HCT116 (cell line): ENCODE results near the gene MRPS5. TPM values are rescaled to one million over a fixed set of nuclear protein-coding genes. Genes with fewer than 3 reads are reported as not detected.

Source experiments
- ATAC-seq: fragments of 200-7000 bp; cut with Tn5 transposase; 2 replicates; pipeline ENCODE4 v1.9.1; 2020; ENCODE audit warnings: mild to moderate bottlenecking, moderate library complexity
- BruUV-seq: library from RNA; stranded (reverse); fragments of 400-500 nt; replicated peaks from 2 replicates; lab custom pipeline; 2021; lab: Mats Ljungman, UMichigan
- CTCF ChIA-PET: fragments of 300-600 bp; sonication (Branson Sonifier 250); formaldehyde crosslinking; loops from one replicate; lab custom pipeline; 2021; ENCODE audit warnings: antibody characterized with exemption; lab: Charles Lee
- POLR2A ChIA-PET: fragments of 300-600, 350-600 bp; sonication (Branson Sonifier 250); formaldehyde crosslinking; loops from one replicate; lab custom pipeline; 2021; ENCODE audit warnings: antibody characterized with exemption; lab: Charles Lee
- RAD21 ChIA-PET, 2 experiments: fragments of 300-600 bp; sonication (Branson Sonifier 250); formaldehyde crosslinking; loops; one replicate each; lab custom pipeline; 2023; ENCODE audit warnings: low total read pairs in 2 of 2; ENCODE audit not compliant: uncharacterized antibody in 2 of 2, unreplicated experiment in 2 of 2, low non-redundant PET in 1 of 2; lab: Charles Lee
- DNase-seq: peaks from one replicate; pipeline ENCODE4 v3.0.0-alpha.2; 2010; ENCODE audit warnings: low read depth, low spot score
- H2AFZ ChIP-seq: fragments of 200-600 bp; shearing (Covaris generic), sonication (generic); 2 replicates; pipeline ENCODE4 v1.6.1; 2017; ENCODE audit warnings: low read depth, mixed run types, mixed read lengths, antibody characterized with exemption, low read length; ENCODE audit not compliant: poor library complexity, severe bottlenecking
- H3K27ac ChIP-seq: 2 replicates; pipeline ENCODE4 v1.5.1; 2012; ENCODE audit warnings: low read depth, low read length
- H3K27me3 ChIP-seq: fragments of 200-600 bp; sonication (generic); 2 replicates; pipeline ENCODE4 v1.6.1; 2016; ENCODE audit warnings: mixed run types, low read length, mixed read lengths; ENCODE audit not compliant: insufficient read depth
- H3K36me3 ChIP-seq, 2 experiments: fragments of 200-500 bp in 1 of 2; fragments of 200-600 bp in 1 of 2; sonication (Bioruptor generic) in 1 of 2; sonication (generic) in 1 of 2; 2 replicates each; pipeline versions ENCODE4 v1.5.1 to v1.6.1; 2014 to 2016; ENCODE audit warnings: low read length in 2 of 2, inconsistent platforms in 1 of 2, mixed read lengths in 1 of 2, mixed run types in 1 of 2; ENCODE audit not compliant: insufficient read depth in 2 of 2, control insufficient read depth in 1 of 2
- H3K4me1 ChIP-seq, 2 experiments: fragments of 200-600 bp in 1 of 2; sonication (generic) in 1 of 2; 2 replicates each; pipeline versions ENCODE4 v1.5.1 to v1.6.1; 2012 to 2017; ENCODE audit warnings: low read length in 2 of 2, inconsistent platforms in 1 of 2, mild to moderate bottlenecking in 1 of 2, mixed read lengths in 1 of 2, mixed run types in 1 of 2, moderate library complexity in 1 of 2; ENCODE audit not compliant: insufficient read depth in 2 of 2, control insufficient read depth in 1 of 2
- H3K4me2 ChIP-seq: fragments of 200-600 bp; sonication (generic); 2 replicates; pipeline ENCODE4 v1.6.1; 2017; ENCODE audit warnings: mixed run types, low read length, mixed read lengths
- H3K4me3 ChIP-seq, 2 experiments: fragments of 200-600 bp in 1 of 2; sonication (generic) in 1 of 2; replicated peaks in 1 of 2; 2 replicates each; pipeline ENCODE4 v1.5.1; 2011 to 2016; ENCODE audit warnings: low read length in 2 of 2, control low read depth in 1 of 2, low read depth in 1 of 2, mild to moderate bottlenecking in 1 of 2, mixed read lengths in 1 of 2, mixed run types in 1 of 2
- H3K79me2 ChIP-seq: fragments of 200-600 bp; sonication (generic); 2 replicates; pipeline ENCODE4 v1.6.1; 2017; ENCODE audit warnings: mild to moderate bottlenecking, mixed run types, low read length, moderate library complexity, mixed read lengths; ENCODE audit not compliant: insufficient read depth
- H3K9ac ChIP-seq: fragments of 200-600 bp; sonication (generic); 2 replicates; pipeline ENCODE4 v1.6.1; 2016; ENCODE audit warnings: low read length, mixed read lengths
- H3K9me2 ChIP-seq: fragments of 200-600 bp; sonication (generic), shearing (Covaris generic); 2 replicates; pipeline ENCODE4 v1.6.1; 2017; ENCODE audit warnings: mixed run types, mild to moderate bottlenecking, moderate library complexity; ENCODE audit not compliant: insufficient read depth
- H3K9me3 ChIP-seq, 2 experiments: fragments of 200-500 bp in 1 of 2; fragments of 200-600 bp in 1 of 2; sonication (Bioruptor generic) in 1 of 2; sonication (generic) in 1 of 2; 2 replicates each; pipeline ENCODE4 v1.6.1; 2014 to 2017; ENCODE audit warnings: low read length in 2 of 2, mixed read lengths in 2 of 2, inconsistent platforms in 1 of 2, low read depth in 1 of 2, mild to moderate bottlenecking in 1 of 2, mixed run types in 1 of 2, moderate library complexity in 1 of 2; ENCODE audit not compliant: control insufficient read depth in 1 of 2, insufficient read depth in 1 of 2
- H4K20me1 ChIP-seq: fragments of 200-600 bp; sonication (generic), shearing (Covaris generic); 2 replicates; pipeline ENCODE4 v1.6.1; 2017; ENCODE audit warnings: mixed run types, mild to moderate bottlenecking, moderate library complexity; ENCODE audit not compliant: insufficient read depth
- CBX3 ChIP-seq: IDR thresholded peaks from 2 replicates; pipeline ENCODE4 v1.6.1; 2012; ENCODE audit warnings: low read depth
- CEBPB ChIP-seq: IDR thresholded peaks from 2 replicates; pipeline ENCODE4 v1.6.1; 2012; ENCODE audit warnings: low read depth
- EGR1 ChIP-seq: IDR thresholded peaks from 2 replicates; pipeline ENCODE4 v1.6.1; 2012; ENCODE audit warnings: low read depth
- ELF1 ChIP-seq: IDR thresholded peaks from 2 replicates; pipeline ENCODE4 v1.6.1; 2012; ENCODE audit warnings: low read depth, borderline replicate concordance
- EZH2phosphoT487 ChIP-seq: fragments of 200-600 bp; IDR thresholded peaks from 2 replicates; pipeline ENCODE4 v1.6.1; 2018; ENCODE audit warnings: antibody characterized with exemption, borderline replicate concordance
- JUND ChIP-seq: IDR thresholded peaks from 2 replicates; pipeline ENCODE4 v1.6.1; 2012
- POLR2A ChIP-seq: IDR thresholded peaks from 2 replicates; pipeline ENCODE4 v1.7.0; 2011; ENCODE audit warnings: borderline replicate concordance; ENCODE audit not compliant: insufficient read depth, insufficient read length; ENCODE audit errors: extremely low read depth
- POLR2AphosphoS5 ChIP-seq: IDR thresholded peaks from 2 replicates; pipeline ENCODE4 v1.6.1; 2011; ENCODE audit warnings: mild to moderate bottlenecking, low read depth, low read length, moderate library complexity
- RAD21 ChIP-seq: IDR thresholded peaks from 2 replicates; pipeline ENCODE4 v1.6.1; 2012; ENCODE audit warnings: low read depth, mild to moderate bottlenecking
- SIN3A ChIP-seq: IDR thresholded peaks from 2 replicates; pipeline ENCODE4 v1.6.1; 2012; ENCODE audit warnings: low read depth
- SP1 ChIP-seq: IDR thresholded peaks from 2 replicates; pipeline ENCODE4 v1.6.1; 2012; ENCODE audit warnings: low read depth
- SRF ChIP-seq: IDR thresholded peaks from 2 replicates; pipeline ENCODE4 v1.6.1; 2012; ENCODE audit warnings: low read depth
- TCF7L2 ChIP-seq: IDR thresholded peaks from 2 replicates; pipeline ENCODE4 v1.7.0; 2011; ENCODE audit warnings: borderline replicate concordance, inconsistent platforms; ENCODE audit not compliant: insufficient read depth, insufficient read length; ENCODE audit errors: extremely low read depth
- YY1 ChIP-seq: IDR thresholded peaks from 2 replicates; pipeline ENCODE4 v1.6.1; 2011; ENCODE audit warnings: low read length, low read depth, moderate library complexity, mild to moderate bottlenecking; ENCODE audit not compliant: insufficient replicate concordance; ENCODE audit errors: extremely low read depth
- ZBTB33 ChIP-seq: IDR thresholded peaks from 2 replicates; pipeline ENCODE4 v1.6.1; 2011; ENCODE audit warnings: mild to moderate bottlenecking, low read length, moderate library complexity; ENCODE audit not compliant: insufficient replicate concordance; ENCODE audit errors: extremely low read depth
- ZFX ChIP-seq: fragments of 450-650 bp; IDR thresholded peaks from 2 replicates; pipeline ENCODE4 v1.6.1; 2017
- ZNF274 ChIP-seq: fragments of 200-500 bp; sonication (Bioruptor generic); IDR thresholded peaks from 2 replicates; pipeline ENCODE4 v1.6.1; 2014; ENCODE audit warnings: mild to moderate bottlenecking, low read depth, low read length, inconsistent platforms
- intact Hi-C: fragments of 100-400 bp; cut with micrococcal nuclease; formaldehyde crosslinking; loops from 2 replicates; pipeline ENCODE4 v1.10.0; 2022
- total RNA-seq: library from RNA; stranded (reverse); gene quantifications from one replicate; pipeline ENCODE4 v1.2.1, GENCODE V29; 2021; ENCODE audit not compliant: unreplicated experiment
- TF ChIP-seq, protein P1 (sequence below): IDR thresholded peaks from 2 replicates; pipeline ENCODE4 v1.6.1; 2012
- TF ChIP-seq, protein P2 (sequence below): IDR thresholded peaks from 2 replicates; pipeline ENCODE4 v1.6.1; 2012; ENCODE audit warnings: low read depth
- TF ChIP-seq, protein P3 (sequence below), 3 experiments: fragments of 200-600 bp in 1 of 3; sonication (generic) in 1 of 3; IDR thresholded peaks in 2 of 3; conservative IDR thresholded peaks in 1 of 3; 2 replicates each; pipeline ENCODE4 v1.5.1; 2012 to 2017; ENCODE audit warnings: low read depth in 2 of 3, low read length in 2 of 3, antibody characterized with exemption in 1 of 3, borderline replicate concordance in 1 of 3, control low read depth in 1 of 3, mild to moderate bottlenecking in 1 of 3, mixed read lengths in 1 of 3, mixed run types in 1 of 3, moderate library complexity in 1 of 3; ENCODE audit not compliant: insufficient read depth in 1 of 3

MRPS5 gene
- total RNA-seq, 1 experiment from 2014 or later: 70.6 TPM

- CTCF ChIA-PET: no interaction called here
- no peak for ATAC-seq
- no TSS peak for BruUV-seq
Observed at GRCh38 chr2:95099910-95100309, 21.7 kb downstream of the MRPS5 start.

More at GRCh38 chr2:95099910-95100309, 21.7 kb downstream of the MRPS5 start:
- H3K27ac ChIP-seq: no peak overlapping the region
- H2AFZ ChIP-seq: no peak overlapping the region
- ChIA-PET RAD21 (no interaction called here), POLR2A (no interaction called here)
- H3K4me1 ChIP-seq: no peaks in the 10 kb centered on the region
- H3K9me3 ChIP-seq: no peaks in the 10 kb centered on the region
- no peak overlapping the region for H3K4me2 ChIP-seq
- H3K36me3 ChIP-seq: peaks cover 20 to 31% of the 10 kb centered on the region in 2 experiments; a peak in 3 of 4 replicates
- intact Hi-C loops: no loop called here
- H3K9me2 ChIP-seq: no peaks in the 10 kb centered on the region
- no peaks in the 10 kb centered on the region for H3K27me3 ChIP-seq
- TF ChIP-seq, protein P1, sequence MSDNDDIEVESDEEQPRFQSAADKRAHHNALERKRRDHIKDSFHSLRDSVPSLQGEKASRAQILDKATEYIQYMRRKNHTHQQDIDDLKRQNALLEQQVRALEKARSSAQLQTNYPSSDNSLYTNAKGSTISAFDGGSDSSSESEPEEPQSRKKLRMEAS: no peak
- TF ChIP-seq SIN3A: no peak
- TF ChIP-seq, protein P2, sequence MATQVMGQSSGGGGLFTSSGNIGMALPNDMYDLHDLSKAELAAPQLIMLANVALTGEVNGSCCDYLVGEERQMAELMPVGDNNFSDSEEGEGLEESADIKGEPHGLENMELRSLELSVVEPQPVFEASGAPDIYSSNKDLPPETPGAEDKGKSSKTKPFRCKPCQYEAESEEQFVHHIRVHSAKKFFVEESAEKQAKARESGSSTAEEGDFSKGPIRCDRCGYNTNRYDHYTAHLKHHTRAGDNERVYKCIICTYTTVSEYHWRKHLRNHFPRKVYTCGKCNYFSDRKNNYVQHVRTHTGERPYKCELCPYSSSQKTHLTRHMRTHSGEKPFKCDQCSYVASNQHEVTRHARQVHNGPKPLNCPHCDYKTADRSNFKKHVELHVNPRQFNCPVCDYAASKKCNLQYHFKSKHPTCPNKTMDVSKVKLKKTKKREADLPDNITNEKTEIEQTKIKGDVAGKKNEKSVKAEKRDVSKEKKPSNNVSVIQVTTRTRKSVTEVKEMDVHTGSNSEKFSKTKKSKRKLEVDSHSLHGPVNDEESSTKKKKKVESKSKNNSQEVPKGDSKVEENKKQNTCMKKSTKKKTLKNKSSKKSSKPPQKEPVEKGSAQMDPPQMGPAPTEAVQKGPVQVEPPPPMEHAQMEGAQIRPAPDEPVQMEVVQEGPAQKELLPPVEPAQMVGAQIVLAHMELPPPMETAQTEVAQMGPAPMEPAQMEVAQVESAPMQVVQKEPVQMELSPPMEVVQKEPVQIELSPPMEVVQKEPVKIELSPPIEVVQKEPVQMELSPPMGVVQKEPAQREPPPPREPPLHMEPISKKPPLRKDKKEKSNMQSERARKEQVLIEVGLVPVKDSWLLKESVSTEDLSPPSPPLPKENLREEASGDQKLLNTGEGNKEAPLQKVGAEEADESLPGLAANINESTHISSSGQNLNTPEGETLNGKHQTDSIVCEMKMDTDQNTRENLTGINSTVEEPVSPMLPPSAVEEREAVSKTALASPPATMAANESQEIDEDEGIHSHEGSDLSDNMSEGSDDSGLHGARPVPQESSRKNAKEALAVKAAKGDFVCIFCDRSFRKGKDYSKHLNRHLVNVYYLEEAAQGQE: no peak
- no peak for TF ChIP-seq JUND
- TF ChIP-seq ZFX: no peak
- TF ChIP-seq TCF7L2: no peak
- no peak for TF ChIP-seq ZBTB33
- no peak for TF ChIP-seq SRF
- TF ChIP-seq ELF1: no peak
- no peak for TF ChIP-seq CEBPB
- no peak for TF ChIP-seq ZNF274
- no peak for TF ChIP-seq RAD21
- TF ChIP-seq CBX3: no peak
- TF ChIP-seq, protein P3, sequence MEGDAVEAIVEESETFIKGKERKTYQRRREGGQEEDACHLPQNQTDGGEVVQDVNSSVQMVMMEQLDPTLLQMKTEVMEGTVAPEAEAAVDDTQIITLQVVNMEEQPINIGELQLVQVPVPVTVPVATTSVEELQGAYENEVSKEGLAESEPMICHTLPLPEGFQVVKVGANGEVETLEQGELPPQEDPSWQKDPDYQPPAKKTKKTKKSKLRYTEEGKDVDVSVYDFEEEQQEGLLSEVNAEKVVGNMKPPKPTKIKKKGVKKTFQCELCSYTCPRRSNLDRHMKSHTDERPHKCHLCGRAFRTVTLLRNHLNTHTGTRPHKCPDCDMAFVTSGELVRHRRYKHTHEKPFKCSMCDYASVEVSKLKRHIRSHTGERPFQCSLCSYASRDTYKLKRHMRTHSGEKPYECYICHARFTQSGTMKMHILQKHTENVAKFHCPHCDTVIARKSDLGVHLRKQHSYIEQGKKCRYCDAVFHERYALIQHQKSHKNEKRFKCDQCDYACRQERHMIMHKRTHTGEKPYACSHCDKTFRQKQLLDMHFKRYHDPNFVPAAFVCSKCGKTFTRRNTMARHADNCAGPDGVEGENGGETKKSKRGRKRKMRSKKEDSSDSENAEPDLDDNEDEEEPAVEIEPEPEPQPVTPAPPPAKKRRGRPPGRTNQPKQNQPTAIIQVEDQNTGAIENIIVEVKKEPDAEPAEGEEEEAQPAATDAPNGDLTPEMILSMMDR (IDR thresholded peaks at IDR 0.05 in 2 of 3, conservative IDR thresholded peaks at IDR 0.05 in 1 of 3; ENCODE audit: borderline replicate concordance in 1 of 3, insufficient read depth in 1 of 3, low read depth in 2 of 3, low read length in 2 of 3): no peak
- TF ChIP-seq POLR2A: no peak
- TF ChIP-seq EZH2phosphoT487: no peak
- no peak for TF ChIP-seq SP1
- TF ChIP-seq POLR2AphosphoS5: no peak
- no peak for TF ChIP-seq YY1
- no peak for TF ChIP-seq EGR1
- H4K20me1 ChIP-seq: peaks cover 4% of the 10 kb centered on the region; the same call in 1 of the 2 replicates
- no peak overlapping the region for H3K4me3 ChIP-seq
- DNase-seq: no peak
- H3K79me2 ChIP-seq: peaks cover 12% of the 10 kb centered on the region
- H3K9ac ChIP-seq: no peak overlapping the region
